Uterus (tissue), 4 donors: ENCODE data around the gene CATSPER3. TPM values are rescaled to one million over a fixed set of nuclear protein-coding genes. Genes with fewer than 3 reads are reported as not detected.

Experiments
- DNase-seq, 2 donors: peaks; one replicate each; pipeline ENCODE4 v3.0.0-alpha.2; 2019 to 2020
- H3K27ac ChIP-seq, 2 donors: fragments of 200-600 bp; sonication (generic); 1 replicate in 1 of 2; 2 replicates in 1 of 2; pipeline ENCODE4 v1.5.1; 2016 to 2018
- H3K27me3 ChIP-seq, 2 donors: fragments of 200-600 bp; sonication (generic); one replicate each; pipeline ENCODE4 v1.5.1; 2018 to 2019; ENCODE audit warnings: control low read depth in 1 of 2
- H3K36me3 ChIP-seq, 2 donors: fragments of 200-600 bp; sonication (generic); one replicate each; pipeline ENCODE4 v1.5.1; 2019; ENCODE audit warnings: control low read depth in 1 of 2
- H3K4me1 ChIP-seq, 2 donors: fragments of 200-600 bp; sonication (generic); one replicate each; pipeline ENCODE4 v1.5.1; 2018 to 2019; ENCODE audit warnings: control low read depth in 1 of 2
- H3K4me3 ChIP-seq, 2 donors: fragments of 200-600 bp; sonication (generic); 1 replicate in 1 of 2; 2 replicates in 1 of 2; pipeline ENCODE4 v1.5.1; 2018 to 2019; ENCODE audit warnings: mild to moderate bottlenecking in 1 of 2
- H3K9me3 ChIP-seq, 2 donors: fragments of 200-600 bp; sonication (generic); one replicate each; pipeline ENCODE4 v1.5.1; 2019; ENCODE audit warnings: control low read depth in 1 of 2
- CTCF ChIP-seq, 4 experiments: fragments of 200-600 bp in 2 of 4; fragments of 450-650 bp in 2 of 4; sonication (generic) in 2 of 4; IDR thresholded peaks; one replicate each; pipeline ENCODE4 v1.5.1; 2016 to 2019; ENCODE audit warnings: antibody characterized with exemption in 4 of 4, mild to moderate bottlenecking in 2 of 4, moderate library complexity in 1 of 4
- POLR2A ChIP-seq, 2 donors: fragments of 450-650 bp; IDR thresholded peaks; one replicate each; pipeline ENCODE4 v1.6.1; 2016; ENCODE audit warnings: antibody characterized with exemption in 2 of 2, mild to moderate bottlenecking in 1 of 2, moderate library complexity in 1 of 2
- intact Hi-C: fragments of 100-400 bp; cut with DNase I; formaldehyde crosslinking; loops from one replicate; pipeline ENCODE4 v1.15.1; 2023; ENCODE audit warnings: low total_unique reads
- total RNA-seq, 4 donors: library from RNA; depleted of rRNA in 3 of 4; stranded (reverse); fragments of >200 nt in 3 of 4; gene quantifications; one replicate each; pipeline versions ENCODE4 v1.1.0 to v1.2.4, GENCODE V29; 2014 to 2023
- donor health status: DM: yes; HTN: yes; CAD: no.

The CATSPER3 gene
- total RNA-seq, 4 donors from 2014 or later: 0.48 to 2.7 TPM; not detected in 2

- Histone ChIP-seq H3K4me3 (no peak overlapping the region), H3K36me3 (no peaks in the 10 kb centered on the region), H3K27me3 (peaks cover 23 to 36% of the 10 kb centered on the region in 2 donors), H3K9me3 (no peaks in the 10 kb centered on the region), H3K4me1 (no peaks in the 10 kb centered on the region), H3K27ac (no peak overlapping the region)
- intact Hi-C loops: no loop called here
- TF ChIP-seq CTCF (IDR thresholded peaks at IDR 0.05): no peak
- no peak for TF ChIP-seq POLR2A (IDR thresholded peaks at IDR 0.05)
- DNase-seq: no peak
Observed at GRCh38 chr5:135025730-135026644, 58.3 kb downstream of the CATSPER3 start.

- H3K9me3 ChIP-seq: no peaks in the 10 kb centered on the region
- no peaks in the 10 kb centered on the region for H3K4me1 ChIP-seq
- H3K27me3 ChIP-seq: peaks cover 26 to 44% of the 10 kb centered on the region in 2 donors
- H3K4me3 ChIP-seq: no peak overlapping the region
- no peaks in the 10 kb centered on the region for H3K36me3 ChIP-seq
- DNase-seq: no peak
- TF ChIP-seq POLR2A (IDR thresholded peaks at IDR 0.05) (no peak), CTCF (IDR thresholded peaks at IDR 0.05) (no peak)
- intact Hi-C loops: no loop called here
- H3K27ac ChIP-seq: no peak overlapping the region
Observed at GRCh38 chr5:135026645-135027265, 59.0 kb downstream of the CATSPER3 start.

- DNase-seq: no peak
- TF ChIP-seq POLR2A (IDR thresholded peaks at IDR 0.05) (no peak), CTCF (IDR thresholded peaks at IDR 0.05) (no peak)
- no peaks in the 10 kb centered on the region for H3K4me1 ChIP-seq
- H3K36me3 ChIP-seq: no peaks in the 10 kb centered on the region
- H3K9me3 ChIP-seq: no peaks in the 10 kb centered on the region
- H3K4me3 ChIP-seq: no peak overlapping the region
- H3K27ac ChIP-seq: no peak overlapping the region
- intact Hi-C loops: no loop called here
- H3K27me3 ChIP-seq: peaks cover 26 to 49% of the 10 kb centered on the region in 2 donors
Observed at GRCh38 chr5:135027266-135027696, 59.6 kb downstream of the CATSPER3 start.

GRCh38 chr5:135027697-135028615, 60.2 kb downstream of the CATSPER3 start:
- Histone ChIP-seq H3K27ac (no peak overlapping the region), H3K36me3 (no peaks in the 10 kb centered on the region), H3K4me1 (peaks cover 0 to 4% of the 10 kb centered on the region in 2 donors), H3K4me3 (no peak overlapping the region), H3K9me3 (no peaks in the 10 kb centered on the region), H3K27me3 (peaks cover 26 to 56% of the 10 kb centered on the region in 2 donors)
- no peak for TF ChIP-seq CTCF (IDR thresholded peaks at IDR 0.05)
- TF ChIP-seq POLR2A (IDR thresholded peaks at IDR 0.05): no peak
- DNase-seq: no peak
- intact Hi-C loops: no loop called here
